ENCODE results near the gene PRPF39. TPM values are rescaled to one million over a fixed set of nuclear protein-coding genes. Genes with fewer than 3 reads are reported as not detected.

The PRPF39 gene
- total and polyA plus RNA-seq, 8 donors = 13.2 to 36.8 (median 23.2) TPM

GRCh38 chr14:45051896-45052295 is 32.0 kb upstream of the PRPF39 start:
- no peak overlapping the region for H3K4me3 ChIP-seq
- H3K9me3 ChIP-seq = no peaks in the 10 kb centered on the region
- intact Hi-C loops (cut with DNase I) = no loop called here
- no peaks in the 10 kb centered on the region for H3K27me3 ChIP-seq
- H3K27ac ChIP-seq = no peak overlapping the region
- H3K36me3 ChIP-seq = peaks cover 0 to 24% (median 0%) of the 10 kb centered on the region in 3 donors
- no peaks in the 10 kb centered on the region for H3K4me1 ChIP-seq
- DNase-seq = no peak
- WGBS, 2 donors = 96 to 98% methylated on average over 4 of the region's 4 CpGs
- TF ChIP-seq CTCF (IDR thresholded peaks at IDR 0.05) = no peak
- ATAC-seq = no peak
- no peak for FAIRE-seq

- no peaks in the 10 kb centered on the region for H3K27me3 ChIP-seq
- WGBS, 2 donors = 94 to 97% methylated on average over 2 of the region's 2 CpGs
- TF ChIP-seq CTCF (IDR thresholded peaks at IDR 0.05) = no peak
- no peak for ATAC-seq
- H3K4me3 ChIP-seq = no peak overlapping the region
- no peaks in the 10 kb centered on the region for H3K4me1 ChIP-seq
- H3K9me3 ChIP-seq = no peaks in the 10 kb centered on the region
- intact Hi-C loops (cut with DNase I) = no loop called here
- H3K36me3 ChIP-seq = peaks cover 0 to 20% (median 0%) of the 10 kb centered on the region in 3 donors
- DNase-seq = no peak
- H3K27ac ChIP-seq = no peak overlapping the region
- peak; percentile 20 for FAIRE-seq
Measured at GRCh38 chr14:45057349-45057748, 26.6 kb upstream of the PRPF39 start.

GRCh38 chr14:45057881-45058364 is 26.0 kb upstream of the PRPF39 start:
- FAIRE-seq (no peak), ATAC-seq (no peak), DNase-seq (no peak)
- no peaks in the 10 kb centered on the region for H3K9me3 ChIP-seq
- H3K36me3 ChIP-seq = peaks cover 0 to 15% (median 0%) of the 10 kb centered on the region in 3 donors
- no peak overlapping the region for H3K27ac ChIP-seq
- no peaks in the 10 kb centered on the region for H3K4me1 ChIP-seq
- no peaks in the 10 kb centered on the region for H3K27me3 ChIP-seq
- intact Hi-C loops (cut with DNase I) = no loop called here
- H3K4me3 ChIP-seq = no peak overlapping the region
- no peak for TF ChIP-seq CTCF (IDR thresholded peaks at IDR 0.05)

GRCh38 chr14:45060551-45060950 is 23.4 kb upstream of the PRPF39 start:
- no peaks in the 10 kb centered on the region for H3K4me1 ChIP-seq
- ATAC-seq = no peak
- H3K36me3 ChIP-seq = no peaks in the 10 kb centered on the region
- no peak for FAIRE-seq
- DNase-seq = no peak
- H3K27me3 ChIP-seq = no peaks in the 10 kb centered on the region
- intact Hi-C loops (cut with DNase I) = no loop called here
- no peak for TF ChIP-seq CTCF (IDR thresholded peaks at IDR 0.05)
- no peak overlapping the region for H3K27ac ChIP-seq
- no peaks in the 10 kb centered on the region for H3K9me3 ChIP-seq
- H3K4me3 ChIP-seq = no peak overlapping the region

- DNase-seq = no peak
- 80 to 81% methylated on average over 3 of the region's 3 CpGs for WGBS, 2 donors
- ATAC-seq = no peak
- no peak for FAIRE-seq
- TF ChIP-seq CTCF (IDR thresholded peaks at IDR 0.05) = no peak
- intact Hi-C loops (cut with DNase I) = no loop called here
- H3K36me3 ChIP-seq = no peaks in the 10 kb centered on the region
- no peaks in the 10 kb centered on the region for H3K4me1 ChIP-seq
- no peaks in the 10 kb centered on the region for H3K27me3 ChIP-seq
- no peak overlapping the region for H3K27ac ChIP-seq
- no peaks in the 10 kb centered on the region for H3K9me3 ChIP-seq
- H3K4me3 ChIP-seq = no peak overlapping the region
Measured at GRCh38 chr14:45065540-45065939, 18.4 kb upstream of the PRPF39 start.

All from pancreas (tissue), 10 donors.